H9 (cell line): ENCODE measurements around the gene PCSK2. TPM values are rescaled to one million over a fixed set of nuclear protein-coding genes. Genes with fewer than 3 reads are reported as not detected.

ENCODE experiments used
- DNase-seq: peaks from one replicate; pipeline ENCODE4 v3.0.0-alpha.2; 2017
- H2AFZ ChIP-seq: one replicate; pipeline ENCODE4 v1.6.1; 2013; ENCODE audit warnings: mild to moderate bottlenecking, low read length, control low read depth, moderate library complexity
- H2AK5ac ChIP-seq: 2 replicates; pipeline ENCODE4 v1.6.1; 2013; ENCODE audit warnings: low read length, control low read depth, mixed read lengths; ENCODE audit not compliant: insufficient read length
- H2BK120ac ChIP-seq: one replicate; pipeline ENCODE4 v1.6.1; 2013; ENCODE audit warnings: low read depth, mild to moderate bottlenecking, low read length, control low read depth, inconsistent platforms; ENCODE audit not compliant: poor library complexity, severe bottlenecking
- H2BK12ac ChIP-seq: 2 replicates; pipeline ENCODE4 v1.6.1; 2013; ENCODE audit warnings: low read length, control low read depth, mixed read lengths, low read depth; ENCODE audit not compliant: insufficient read length
- H2BK15ac ChIP-seq: 2 replicates; pipeline ENCODE4 v1.6.1; 2013; ENCODE audit warnings: low read depth, low read length, control low read depth
- H2BK20ac ChIP-seq: one replicate; pipeline ENCODE4 v1.6.1; 2013; ENCODE audit warnings: low read depth, mild to moderate bottlenecking, low read length, control low read depth, inconsistent platforms; ENCODE audit not compliant: poor library complexity, severe bottlenecking
- H2BK5ac ChIP-seq: 2 replicates; pipeline ENCODE4 v1.6.1; 2013; ENCODE audit warnings: low read length, control low read depth, mixed read lengths; ENCODE audit not compliant: insufficient read length
- H3K14ac ChIP-seq: 2 replicates; pipeline ENCODE4 v1.6.1; 2013; ENCODE audit warnings: low read length, control low read depth; ENCODE audit not compliant: insufficient read depth
- H3K18ac ChIP-seq: 2 replicates; pipeline ENCODE4 v1.6.1; 2013; ENCODE audit warnings: low read depth, mild to moderate bottlenecking, mixed read lengths, low read length, control low read depth; ENCODE audit not compliant: insufficient read length
- H3K23ac ChIP-seq: 2 replicates; pipeline ENCODE4 v1.6.1; 2013; ENCODE audit warnings: low read length, control low read depth, mixed read lengths, low read depth; ENCODE audit not compliant: insufficient read length
- H3K23me2 ChIP-seq: 2 replicates; pipeline ENCODE4 v1.6.1; 2013; ENCODE audit warnings: low read depth, mild to moderate bottlenecking, mixed read lengths, low read length, control low read depth; ENCODE audit not compliant: insufficient read length, poor library complexity, severe bottlenecking
- H3K27ac ChIP-seq: 2 replicates; pipeline ENCODE4 v1.5.1; 2013; ENCODE audit warnings: low read length, control low read depth, mixed read lengths, low read depth; ENCODE audit not compliant: insufficient read length
- H3K27me3 ChIP-seq: 2 replicates; pipeline ENCODE4 v1.6.1; 2013; ENCODE audit warnings: low read length, control low read depth, inconsistent platforms; ENCODE audit not compliant: insufficient read depth
- H3K4ac ChIP-seq: 2 replicates; pipeline ENCODE4 v1.6.1; 2013; ENCODE audit warnings: low read depth, mild to moderate bottlenecking, control low read depth, inconsistent platforms, low read length, moderate library complexity
- H3K4me1 ChIP-seq: 2 replicates; pipeline ENCODE4 v1.6.1; 2013; ENCODE audit warnings: low read length, control low read depth, inconsistent platforms; ENCODE audit not compliant: insufficient read depth
- H3K4me2 ChIP-seq: 2 replicates; pipeline ENCODE4 v1.6.1; 2013; ENCODE audit warnings: low read length, control low read depth, mixed read lengths; ENCODE audit not compliant: insufficient read length, insufficient read depth
- H3K56ac ChIP-seq: 2 replicates; pipeline ENCODE4 v1.6.1; 2013; ENCODE audit warnings: low read depth, mild to moderate bottlenecking, mixed read lengths, low read length, control low read depth; ENCODE audit not compliant: insufficient read length
- H3K79me1 ChIP-seq: 2 replicates; pipeline ENCODE4 v1.6.1; 2013; ENCODE audit warnings: low read depth, mild to moderate bottlenecking, moderate library complexity, low read length, control low read depth, inconsistent platforms; ENCODE audit not compliant: insufficient read depth, poor library complexity, severe bottlenecking
- H3K79me2 ChIP-seq: 2 replicates; pipeline ENCODE4 v1.6.1; 2013; ENCODE audit warnings: low read length, control low read depth, inconsistent platforms; ENCODE audit not compliant: insufficient read depth
- H3K9ac ChIP-seq: 2 replicates; pipeline ENCODE4 v1.6.1; 2013; ENCODE audit warnings: low read length, control low read depth, mixed read lengths; ENCODE audit not compliant: insufficient read length; ENCODE audit errors: extremely low read depth
- H3K9me3 ChIP-seq: one replicate; pipeline ENCODE4 v1.6.1; 2013; ENCODE audit warnings: low read depth, low read length, inconsistent platforms; ENCODE audit not compliant: control insufficient read depth
- H3T11ph ChIP-seq: one replicate; pipeline ENCODE4 v1.6.1; 2013; ENCODE audit warnings: mild to moderate bottlenecking, low read length, control low read depth, inconsistent platforms
- H4K20me1 ChIP-seq: one replicate; pipeline ENCODE4 v1.6.1; 2013; ENCODE audit not compliant: control insufficient read depth, insufficient read length, insufficient read depth
- H4K5ac ChIP-seq: 2 replicates; pipeline ENCODE4 v1.6.1; 2013; ENCODE audit warnings: low read depth, mild to moderate bottlenecking, mixed read lengths, low read length, control low read depth; ENCODE audit not compliant: insufficient read length
- H4K8ac ChIP-seq: replicated peaks from 2 replicates; pipeline ENCODE4 v1.6.1; 2013; ENCODE audit warnings: low read length, control low read depth, mixed read lengths, low read depth; ENCODE audit not compliant: insufficient read length
- H4K91ac ChIP-seq: 2 replicates; pipeline ENCODE4 v1.6.1; 2013; ENCODE audit warnings: low read depth, mild to moderate bottlenecking, moderate library complexity, mixed read lengths, low read length, control low read depth; ENCODE audit not compliant: insufficient read length
- H3K27ac Mint-ChIP-seq, 3 experiments: 2 replicates in 2 of 3; 3 replicates in 1 of 3; pipeline ENCODE4 v1.8.0; 2020 to 2021; ENCODE audit warnings: mixed read lengths in 3 of 3, mild to moderate bottlenecking in 1 of 3, moderate library complexity in 1 of 3
- H3K27me3 Mint-ChIP-seq: 2 replicates; pipeline ENCODE4 v1.8.0; 2021; ENCODE audit warnings: low read depth, mild to moderate bottlenecking, moderate library complexity, mixed read lengths
- H3K36me3 Mint-ChIP-seq, 3 experiments: 2 replicates in 2 of 3; 3 replicates in 1 of 3; pipeline ENCODE4 v1.8.0; 2020 to 2021; ENCODE audit warnings: low read depth in 3 of 3, mixed read lengths in 3 of 3; ENCODE audit not compliant: insufficient read depth in 1 of 3
- H3K4me1 Mint-ChIP-seq, 2 experiments: 2 replicates each; pipeline ENCODE4 v1.8.0; 2020; ENCODE audit warnings: mixed read lengths in 2 of 2
- H3K4me3 Mint-ChIP-seq, 2 experiments: 2 replicates in 1 of 2; 3 replicates in 1 of 2; pipeline ENCODE4 v1.8.0; 2020 to 2021; ENCODE audit warnings: mild to moderate bottlenecking in 2 of 2, mixed read lengths in 2 of 2, moderate library complexity in 1 of 2
- H3K9me3 Mint-ChIP-seq, 2 experiments: 2 replicates in 1 of 2; 3 replicates in 1 of 2; pipeline ENCODE4 v1.8.0; 2020; ENCODE audit warnings: mild to moderate bottlenecking in 2 of 2, mixed read lengths in 2 of 2, moderate library complexity in 1 of 2
- total RNA-seq: library from RNA; stranded (reverse); gene quantifications from 2 replicates; pipeline ENCODE4 v1.2.1, GENCODE V29; 2021
- TF ChIP-seq, protein P1 (sequence below): fragments of 200-600 bp; sonication (generic); conservative IDR thresholded peaks from 3 replicates; pipeline ENCODE4 v1.8.0; 2021; ENCODE audit warnings: antibody characterized with exemption, mild to moderate bottlenecking

PCSK2 gene
- total RNA-seq, 1 experiment from 2014 or later = 2.8 TPM

DNA sequence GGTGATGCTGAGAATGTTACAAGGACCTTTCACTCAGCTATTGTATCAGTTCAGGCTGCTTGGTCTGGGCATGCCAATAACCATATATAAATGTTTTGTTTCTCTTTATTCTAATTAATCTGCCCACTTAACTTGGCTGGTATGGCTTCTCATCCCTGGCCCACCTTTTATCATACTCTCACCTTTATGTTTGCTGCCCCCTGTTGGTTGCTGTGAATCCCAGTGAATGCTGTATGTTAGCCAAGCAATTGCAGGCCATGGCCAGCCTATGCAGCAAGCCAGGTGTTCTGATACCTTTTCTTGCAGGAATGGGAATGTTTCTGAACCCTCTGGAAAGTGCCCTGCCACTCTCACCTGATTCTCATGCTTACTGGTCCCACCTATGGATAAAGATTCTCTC lies 54.6 kb downstream of the PCSK2 start:
- Histone ChIP-seq H2BK5ac (no peak overlapping the region), H3K79me2 (no peaks in the 10 kb centered on the region), H3K14ac (no peak overlapping the region), H3K79me1 (no peaks in the 10 kb centered on the region), H4K91ac (no peak overlapping the region), H3K4me2 (no peak overlapping the region), H2BK15ac (no peak overlapping the region), H2BK20ac (no peak overlapping the region), H2AK5ac (no peak overlapping the region), H3T11ph (no peak overlapping the region), H3K9me3 (no peaks in the 10 kb centered on the region), H3K56ac (no peak overlapping the region), H3K4me1 (no peaks in the 10 kb centered on the region; the same call in 1 of the 2 replicates), H3K27me3 (no peaks in the 10 kb centered on the region), H3K23me2 (no peaks in the 10 kb centered on the region), H3K27ac (no peak overlapping the region), H2AFZ (no peak overlapping the region), H2BK12ac (no peak overlapping the region), H3K23ac (no peak overlapping the region), H2BK120ac (no peak overlapping the region), H4K8ac (no peak overlapping the region), H3K9ac (no peak overlapping the region), H4K5ac (no peak overlapping the region), H3K18ac (no peak overlapping the region), H4K20me1 (no peaks in the 10 kb centered on the region), H3K4ac (no peak overlapping the region)
- no peak overlapping the region for H3K27ac Mint-ChIP-seq
- H3K9me3 Mint-ChIP-seq = peaks cover 0 to 3% of the 10 kb centered on the region in 2 experiments; a peak in 2 of 5 replicates
- peak; percentile 73 for DNase-seq
- H3K36me3 Mint-ChIP-seq = no peaks in the 10 kb centered on the region
- H3K4me1 Mint-ChIP-seq = peaks cover 5 to 12% of the 10 kb centered on the region in 2 experiments
- no peak overlapping the region for H3K4me3 Mint-ChIP-seq
- H3K27me3 Mint-ChIP-seq = no peaks in the 10 kb centered on the region
- TF ChIP-seq, protein P1, sequence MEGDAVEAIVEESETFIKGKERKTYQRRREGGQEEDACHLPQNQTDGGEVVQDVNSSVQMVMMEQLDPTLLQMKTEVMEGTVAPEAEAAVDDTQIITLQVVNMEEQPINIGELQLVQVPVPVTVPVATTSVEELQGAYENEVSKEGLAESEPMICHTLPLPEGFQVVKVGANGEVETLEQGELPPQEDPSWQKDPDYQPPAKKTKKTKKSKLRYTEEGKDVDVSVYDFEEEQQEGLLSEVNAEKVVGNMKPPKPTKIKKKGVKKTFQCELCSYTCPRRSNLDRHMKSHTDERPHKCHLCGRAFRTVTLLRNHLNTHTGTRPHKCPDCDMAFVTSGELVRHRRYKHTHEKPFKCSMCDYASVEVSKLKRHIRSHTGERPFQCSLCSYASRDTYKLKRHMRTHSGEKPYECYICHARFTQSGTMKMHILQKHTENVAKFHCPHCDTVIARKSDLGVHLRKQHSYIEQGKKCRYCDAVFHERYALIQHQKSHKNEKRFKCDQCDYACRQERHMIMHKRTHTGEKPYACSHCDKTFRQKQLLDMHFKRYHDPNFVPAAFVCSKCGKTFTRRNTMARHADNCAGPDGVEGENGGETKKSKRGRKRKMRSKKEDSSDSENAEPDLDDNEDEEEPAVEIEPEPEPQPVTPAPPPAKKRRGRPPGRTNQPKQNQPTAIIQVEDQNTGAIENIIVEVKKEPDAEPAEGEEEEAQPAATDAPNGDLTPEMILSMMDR = peak; percentile 79
